MV-4-11 (cell line): ENCODE results near the gene KMT2C.
"Not testable (repeated sequence)": the region's sequence is repeated elsewhere in the genome, so short reads cannot be mapped to it uniquely, and the experiment has no call there.

Source experiments
- DNase-seq: peaks from one replicate; lab custom pipeline; 2025; lab: John Stamatoyannopoulos, UW

KMT2C gene

GRCh38 chr7:152402384-152403250 is 33.2 kb downstream of the KMT2C start:
- DNase-seq, result no peak

GRCh38 chr7:152399344-152399743 is 36.5 kb downstream of the KMT2C start:
- no peak for DNase-seq

GRCh38 chr7:152395112-152395511 is 40.7 kb downstream of the KMT2C start:
- DNase-seq, result no peak

- not testable (repeated sequence) for DNase-seq
These were observed 41.6 kb downstream of the KMT2C start for GRCh38 chr7:152394214-152394613.

- no peak for DNase-seq
These were observed 43.5 kb downstream of the KMT2C start for GRCh38 chr7:152392254-152392653.

- not testable (repeated sequence) for DNase-seq
These were observed 49.6 kb downstream of the KMT2C start for GRCh38 chr7:152386136-152386764.

- not testable (repeated sequence) for DNase-seq
These were observed 51.3 kb downstream of the KMT2C start for GRCh38 chr7:152384235-152385200.

- no peak for DNase-seq
These were observed 52.2 kb downstream of the KMT2C start for GRCh38 chr7:152383341-152384234.

GRCh38 chr7:152382244-152382643 is 53.6 kb downstream of the KMT2C start:
- DNase-seq, result no peak

GRCh38 chr7:152380931-152381578 is 54.7 kb downstream of the KMT2C start:
- DNase-seq, result not testable (repeated sequence)

- DNase-seq, result not testable (repeated sequence)
These were observed 57.3 kb downstream of the KMT2C start for GRCh38 chr7:152378497-152378896.

GRCh38 chr7:152376716-152377484 is 58.9 kb downstream of the KMT2C start:
- DNase-seq, result not testable (repeated sequence)

- DNase-seq, result no peak
These were observed 65.5 kb downstream of the KMT2C start for GRCh38 chr7:152370297-152370696.

GRCh38 chr7:152369518-152369917 is 66.3 kb downstream of the KMT2C start:
- no peak for DNase-seq

- DNase-seq, result no peak
These were observed 68.6 kb downstream of the KMT2C start for GRCh38 chr7:152367170-152367569.

GRCh38 chr7:152366662-152367061 is 69.1 kb downstream of the KMT2C start:
- DNase-seq, result no peak

- no peak for DNase-seq
These were observed 69.7 kb downstream of the KMT2C start for GRCh38 chr7:152365982-152366603.

GRCh38 chr7:152363798-152364197 is 72.0 kb downstream of the KMT2C start:
- DNase-seq, result no peak
